ENCODE data around the gene ZBTB4. TPM values are rescaled to one million over a fixed set of nuclear protein-coding genes. Genes with fewer than 3 reads are reported as not detected.

The ZBTB4 gene
- total RNA-seq, 2 experiments from 2014 or later = 3.5 to 3.9 TPM

DNA sequence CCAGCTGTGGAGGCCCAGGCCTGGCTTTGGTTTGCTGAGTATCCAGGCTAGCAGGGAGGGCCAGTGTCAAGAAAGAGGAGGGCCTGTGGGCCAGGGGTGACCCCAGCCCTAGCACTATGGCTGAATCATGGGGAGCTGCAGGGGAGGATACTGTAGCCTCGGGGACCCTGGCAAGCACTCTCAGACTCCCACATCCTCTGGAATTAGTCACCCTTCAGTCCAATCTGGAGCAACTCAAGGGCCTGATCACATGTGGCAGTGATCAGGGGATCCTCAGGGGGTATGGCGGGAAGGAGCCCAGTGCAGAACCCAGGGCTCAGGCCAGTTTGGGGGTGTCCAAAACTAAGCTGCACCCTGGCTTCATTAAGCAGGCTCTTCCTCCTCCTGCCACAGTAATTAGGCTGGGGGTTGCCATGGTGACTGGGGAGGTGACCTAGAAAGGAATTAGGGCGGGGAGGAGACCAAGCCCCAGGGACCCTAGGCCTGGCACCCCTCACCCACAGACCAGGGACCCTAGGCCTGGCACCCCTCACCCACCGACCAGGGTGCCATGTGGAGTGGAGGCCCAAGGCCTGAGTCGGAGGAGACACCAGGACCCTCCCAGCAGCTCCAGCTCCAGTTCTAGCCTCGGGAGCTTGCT, 66.0 kb downstream of the ZBTB4 start:
- no peak overlapping the region for H3K27ac ChIP-seq (ENCODE audit: low read depth, low read length, poor library complexity, severe bottlenecking)
- no peaks in the 10 kb centered on the region for H3K36me3 ChIP-seq (ENCODE audit: insufficient read depth, low read length)
- TF ChIP-seq, protein P1, sequence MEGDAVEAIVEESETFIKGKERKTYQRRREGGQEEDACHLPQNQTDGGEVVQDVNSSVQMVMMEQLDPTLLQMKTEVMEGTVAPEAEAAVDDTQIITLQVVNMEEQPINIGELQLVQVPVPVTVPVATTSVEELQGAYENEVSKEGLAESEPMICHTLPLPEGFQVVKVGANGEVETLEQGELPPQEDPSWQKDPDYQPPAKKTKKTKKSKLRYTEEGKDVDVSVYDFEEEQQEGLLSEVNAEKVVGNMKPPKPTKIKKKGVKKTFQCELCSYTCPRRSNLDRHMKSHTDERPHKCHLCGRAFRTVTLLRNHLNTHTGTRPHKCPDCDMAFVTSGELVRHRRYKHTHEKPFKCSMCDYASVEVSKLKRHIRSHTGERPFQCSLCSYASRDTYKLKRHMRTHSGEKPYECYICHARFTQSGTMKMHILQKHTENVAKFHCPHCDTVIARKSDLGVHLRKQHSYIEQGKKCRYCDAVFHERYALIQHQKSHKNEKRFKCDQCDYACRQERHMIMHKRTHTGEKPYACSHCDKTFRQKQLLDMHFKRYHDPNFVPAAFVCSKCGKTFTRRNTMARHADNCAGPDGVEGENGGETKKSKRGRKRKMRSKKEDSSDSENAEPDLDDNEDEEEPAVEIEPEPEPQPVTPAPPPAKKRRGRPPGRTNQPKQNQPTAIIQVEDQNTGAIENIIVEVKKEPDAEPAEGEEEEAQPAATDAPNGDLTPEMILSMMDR (conservative IDR thresholded peaks at IDR 0.05; ENCODE audit: low read length) = no peak
- no peak for TF ChIP-seq EZH2phosphoT487 (IDR thresholded peaks at IDR 0.05; ENCODE audit: borderline replicate concordance, low read depth, low read length)
- DNase-seq (ENCODE audit: low spot score) = no peak
- H4K20me1 ChIP-seq (ENCODE audit: insufficient read depth, low read length) = no peaks in the 10 kb centered on the region
- H3K4me3 ChIP-seq (ENCODE audit: low read depth, low read length, poor library complexity, severe bottlenecking) = no peak overlapping the region
- H3K9me2 ChIP-seq (ENCODE audit: insufficient read depth, low read length) = no peaks in the 10 kb centered on the region
- CTCF ChIA-PET (ENCODE audit: unreplicated experiment) = no interaction called here
- no peaks in the 10 kb centered on the region for H3K79me2 ChIP-seq (ENCODE audit: insufficient read depth, low read depth, low read length)
- no peak overlapping the region for H2AFZ ChIP-seq (ENCODE audit: low read length)
- H3K9me3 ChIP-seq (ENCODE audit: low read length) = no peaks in the 10 kb centered on the region
- H3K4me2 ChIP-seq (ENCODE audit: low read length) = no peak overlapping the region
- POLR2A ChIA-PET = no interaction called here
- BruUV-seq (replicated peaks) = no TSS peak
- intact Hi-C loops (cut with micrococcal nuclease; ENCODE audit: unreplicated experiment) = no loop called here
- H3K4me1 ChIP-seq (ENCODE audit: insufficient read depth, low read length, poor library complexity, severe bottlenecking) = no peaks in the 10 kb centered on the region

DNA sequence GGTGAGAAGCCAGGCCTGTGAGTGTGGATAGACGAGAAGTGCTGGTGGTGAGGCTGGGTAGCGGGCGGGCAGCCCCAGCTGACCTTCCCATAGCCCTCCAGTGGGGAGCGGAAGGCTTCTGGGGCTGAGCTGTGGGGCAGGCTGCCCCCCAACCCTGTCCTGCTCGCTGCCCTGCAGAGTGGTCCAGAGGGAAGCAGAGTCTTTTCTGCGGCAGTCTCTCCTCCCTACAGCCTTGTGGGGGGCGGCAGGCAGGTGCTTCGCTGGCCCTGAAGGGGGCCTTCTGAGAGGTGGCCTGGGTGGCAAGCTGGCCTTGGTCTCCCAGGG, 68.0 kb downstream of the ZBTB4 start:
- no peak overlapping the region for H3K4me2 ChIP-seq (ENCODE audit: low read length)
- DNase-seq (ENCODE audit: low spot score) = no peak
- H3K4me1 ChIP-seq (ENCODE audit: insufficient read depth, low read length, poor library complexity, severe bottlenecking) = no peaks in the 10 kb centered on the region
- no TSS peak for BruUV-seq (replicated peaks)
- no peak overlapping the region for H2AFZ ChIP-seq (ENCODE audit: low read length)
- H3K36me3 ChIP-seq (ENCODE audit: insufficient read depth, low read length) = no peaks in the 10 kb centered on the region
- no peaks in the 10 kb centered on the region for H3K9me2 ChIP-seq (ENCODE audit: insufficient read depth, low read length)
- no peaks in the 10 kb centered on the region for H3K79me2 ChIP-seq (ENCODE audit: insufficient read depth, low read depth, low read length)
- intact Hi-C loops (cut with micrococcal nuclease; ENCODE audit: unreplicated experiment) = no loop called here
- H4K20me1 ChIP-seq (ENCODE audit: insufficient read depth, low read length) = no peaks in the 10 kb centered on the region
- TF ChIP-seq, protein P1 (conservative IDR thresholded peaks at IDR 0.05; ENCODE audit: low read length) = no peak
- TF ChIP-seq EZH2phosphoT487 (IDR thresholded peaks at IDR 0.05; ENCODE audit: borderline replicate concordance, low read depth, low read length) = no peak
- H3K9me3 ChIP-seq (ENCODE audit: low read length) = no peaks in the 10 kb centered on the region
- H3K4me3 ChIP-seq (ENCODE audit: low read depth, low read length, poor library complexity, severe bottlenecking) = no peak overlapping the region
- POLR2A ChIA-PET = no interaction called here
- CTCF ChIA-PET (ENCODE audit: unreplicated experiment) = no interaction called here
- H3K27ac ChIP-seq (ENCODE audit: low read depth, low read length, poor library complexity, severe bottlenecking) = no peak overlapping the region

DNA sequence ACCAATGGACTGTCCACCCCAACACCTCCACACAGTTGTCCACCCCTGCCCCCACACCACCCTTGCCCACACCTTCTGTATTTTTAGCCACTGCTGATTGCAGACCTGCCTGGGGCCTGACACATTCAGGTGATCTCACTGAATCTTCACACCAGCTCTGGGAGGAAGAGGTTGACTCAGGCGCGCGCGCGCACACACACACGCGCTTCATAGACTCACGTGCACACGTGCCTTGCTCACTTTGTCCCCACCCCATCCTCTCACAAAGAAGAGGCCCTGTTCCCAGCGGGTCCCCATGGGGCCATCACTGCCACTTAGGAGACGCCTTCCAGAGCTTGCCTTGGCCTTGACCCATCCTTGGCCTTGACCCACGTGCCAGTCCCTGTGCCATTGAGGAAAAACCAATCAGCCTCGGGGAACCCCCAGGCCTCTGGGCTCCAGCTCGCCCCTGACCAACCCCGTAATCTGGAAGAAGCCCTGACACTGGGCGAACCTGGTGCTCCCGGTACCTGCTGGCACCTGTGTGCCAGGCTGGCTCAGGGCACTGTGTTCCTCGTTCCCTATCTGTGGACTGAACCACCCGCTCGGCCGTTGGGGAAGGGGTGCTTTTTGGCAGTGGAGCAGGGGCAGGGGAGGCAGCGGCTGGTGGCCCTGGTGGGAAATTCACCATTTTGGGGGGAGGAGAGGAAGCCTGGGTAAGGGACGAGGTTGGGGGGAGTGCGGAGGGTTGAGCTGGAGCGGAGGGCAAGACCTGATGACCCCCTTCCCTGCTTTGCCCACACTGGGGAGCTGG, 68.6 kb downstream of the ZBTB4 start:
- DNase-seq (ENCODE audit: low spot score) = no peak
- H3K4me2 ChIP-seq (ENCODE audit: low read length) = no peak overlapping the region
- no peaks in the 10 kb centered on the region for H3K9me2 ChIP-seq (ENCODE audit: insufficient read depth, low read length)
- no peaks in the 10 kb centered on the region for H3K4me1 ChIP-seq (ENCODE audit: insufficient read depth, low read length, poor library complexity, severe bottlenecking)
- H3K27ac ChIP-seq (ENCODE audit: low read depth, low read length, poor library complexity, severe bottlenecking) = no peak overlapping the region
- CTCF ChIA-PET (ENCODE audit: unreplicated experiment) = no interaction called here
- no peaks in the 10 kb centered on the region for H3K79me2 ChIP-seq (ENCODE audit: insufficient read depth, low read depth, low read length)
- no TSS peak for BruUV-seq (replicated peaks)
- no peaks in the 10 kb centered on the region for H3K36me3 ChIP-seq (ENCODE audit: insufficient read depth, low read length)
- intact Hi-C loops (cut with micrococcal nuclease; ENCODE audit: unreplicated experiment) = no loop called here
- H3K4me3 ChIP-seq (ENCODE audit: low read depth, low read length, poor library complexity, severe bottlenecking) = no peak overlapping the region
- H4K20me1 ChIP-seq (ENCODE audit: insufficient read depth, low read length) = no peaks in the 10 kb centered on the region
- POLR2A ChIA-PET = no interaction called here
- TF ChIP-seq, protein P1 (conservative IDR thresholded peaks at IDR 0.05; ENCODE audit: low read length) = no peak
- no peak for TF ChIP-seq EZH2phosphoT487 (IDR thresholded peaks at IDR 0.05; ENCODE audit: borderline replicate concordance, low read depth, low read length)
- no peak overlapping the region for H2AFZ ChIP-seq (ENCODE audit: low read length)
- H3K9me3 ChIP-seq (ENCODE audit: low read length) = no peaks in the 10 kb centered on the region
